HAP-1 (cell line): ENCODE data around the gene RPUSD1.
"Not testable (repeated sequence)": the region's sequence is repeated elsewhere in the genome, so short reads cannot be mapped to it uniquely, and the experiment has no call there.

Source experiments
- DNase-seq, 2 experiments: peaks; one replicate each; pipeline ENCODE4 v3.0.0-alpha.2; 2016 to 2020; ENCODE audit warnings: low spot score in 2 of 2
- H3K27me3 ChIP-seq: fragments of 250-450 bp; sonication (Bioruptor Pico); 2 replicates; pipeline ENCODE4 v1.5.1; 2020; ENCODE audit warnings: low read depth, mild to moderate bottlenecking, moderate library complexity
- H3K36me3 ChIP-seq: fragments of 250-450 bp; sonication (Bioruptor Pico); replicated peaks from 2 replicates; pipeline ENCODE4 v1.5.1; 2020; ENCODE audit warnings: mild to moderate bottlenecking
- H3K4me1 ChIP-seq: fragments of 250-450 bp; sonication (Bioruptor Pico); 2 replicates; pipeline ENCODE4 v1.5.1; 2020; ENCODE audit warnings: mild to moderate bottlenecking
- H3K4me3 ChIP-seq: fragments of 250-450 bp; sonication (Bioruptor Pico); 2 replicates; pipeline ENCODE4 v1.5.1; 2020; ENCODE audit warnings: mild to moderate bottlenecking, moderate library complexity
- H3K9me3 ChIP-seq: fragments of 250-450 bp; sonication (Bioruptor Pico); 2 replicates; pipeline ENCODE4 v1.5.1; 2020; ENCODE audit warnings: mild to moderate bottlenecking, moderate library complexity
- in situ Hi-C: fragments of 300-500 bp; cut with MboI; formaldehyde crosslinking; loops from 3 replicates; pipeline ENCODE4 v1.14.3; 2020; ENCODE audit warnings: low sequenced_read_pairs, inconsistent platforms, mixed read lengths

The RPUSD1 gene

DNA sequence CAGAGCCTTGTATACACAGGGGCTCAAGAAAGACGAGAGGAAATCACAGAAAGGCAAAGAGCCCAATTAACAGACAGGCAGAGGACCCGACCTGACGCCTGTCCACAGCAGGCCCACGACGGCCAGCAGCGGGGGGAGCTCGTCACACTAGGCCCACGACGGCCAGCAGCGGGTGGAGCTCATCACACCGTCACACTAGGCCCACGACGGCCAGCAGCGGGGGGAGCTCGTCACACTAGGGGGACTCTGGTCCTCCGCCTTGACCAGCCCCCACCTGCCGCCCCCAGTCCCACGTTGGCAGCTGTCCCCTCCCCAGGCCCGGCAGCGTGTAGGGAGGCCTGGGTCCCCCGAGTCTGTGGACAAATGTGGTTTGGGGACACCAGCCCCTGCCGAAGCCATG, 36.0 kb upstream of the RPUSD1 start:
- H3K4me3 ChIP-seq, result no peak overlapping the region
- no peaks in the 10 kb centered on the region for H3K36me3 ChIP-seq
- no peak for DNase-seq
- in situ Hi-C loops, result no loop called here
- H3K9me3 ChIP-seq, result no peaks in the 10 kb centered on the region
- no peaks in the 10 kb centered on the region for H3K27me3 ChIP-seq
- H3K4me1 ChIP-seq, result no peaks in the 10 kb centered on the region

DNA sequence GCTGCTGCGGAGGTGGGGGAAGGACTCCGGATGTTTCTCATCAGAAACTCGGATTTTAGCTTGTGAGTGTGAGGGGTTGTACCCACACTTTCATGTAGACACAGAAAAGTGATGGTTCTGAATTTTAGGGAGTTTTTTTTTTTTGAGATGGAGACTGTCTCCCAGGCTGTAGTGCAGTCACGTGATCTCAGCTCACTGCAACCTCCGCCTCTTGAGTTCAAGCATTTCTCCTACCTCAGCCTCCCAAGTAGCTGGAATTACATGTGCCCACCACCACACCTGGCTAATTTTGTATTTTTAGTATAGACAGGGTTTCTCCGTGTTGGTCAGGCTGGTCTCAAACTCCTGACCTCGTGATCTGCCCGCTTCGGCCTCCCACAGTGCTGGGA, 34.7 kb upstream of the RPUSD1 start:
- Histone ChIP-seq H3K27me3 (no peaks in the 10 kb centered on the region), H3K4me3 (no peak overlapping the region), H3K4me1 (no peaks in the 10 kb centered on the region), H3K36me3 (no peaks in the 10 kb centered on the region), H3K9me3 (no peaks in the 10 kb centered on the region)
- DNase-seq, result no peak
- in situ Hi-C loops, result no loop called here

DNA sequence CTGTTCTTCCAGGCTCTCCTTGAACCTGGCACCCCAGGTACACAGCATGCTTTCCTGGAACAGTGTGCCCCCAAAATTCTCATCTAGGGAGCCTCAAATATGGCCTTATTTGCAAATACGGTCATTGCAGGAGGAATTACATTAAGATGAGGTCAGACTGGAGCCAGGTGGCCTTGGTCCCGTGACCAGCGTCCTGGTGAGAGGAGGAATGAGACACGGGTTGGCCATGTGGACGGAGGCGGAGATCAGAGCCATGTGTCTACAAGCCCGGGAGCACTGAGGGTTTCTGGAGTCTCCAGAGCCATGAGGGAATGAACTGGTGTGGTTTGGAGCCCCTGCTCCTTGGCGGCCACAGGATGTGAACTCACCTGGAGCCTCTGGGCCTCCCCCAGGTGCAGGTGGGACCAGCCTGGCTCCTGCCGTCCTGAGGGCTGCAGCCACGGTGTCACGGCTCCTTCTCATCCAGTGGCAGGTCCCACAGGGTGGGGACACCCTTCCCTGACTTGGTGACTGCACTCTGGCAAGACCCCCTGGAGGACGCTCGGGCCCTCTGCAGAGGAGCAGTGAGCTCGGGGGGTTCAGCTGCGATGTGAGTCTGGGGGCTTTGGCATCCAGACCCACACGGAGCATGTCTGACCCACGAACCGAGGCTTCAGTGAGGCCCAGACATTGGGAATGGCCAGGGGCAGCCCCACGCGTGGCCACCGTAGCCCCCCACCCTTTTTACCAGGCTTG, 34.2 kb upstream of the RPUSD1 start:
- in situ Hi-C loops, result no loop called here
- H3K27me3 ChIP-seq, result no peaks in the 10 kb centered on the region
- DNase-seq, result no peak
- H3K9me3 ChIP-seq, result no peaks in the 10 kb centered on the region
- no peaks in the 10 kb centered on the region for H3K36me3 ChIP-seq
- H3K4me1 ChIP-seq, result no peaks in the 10 kb centered on the region
- no peak overlapping the region for H3K4me3 ChIP-seq

DNA sequence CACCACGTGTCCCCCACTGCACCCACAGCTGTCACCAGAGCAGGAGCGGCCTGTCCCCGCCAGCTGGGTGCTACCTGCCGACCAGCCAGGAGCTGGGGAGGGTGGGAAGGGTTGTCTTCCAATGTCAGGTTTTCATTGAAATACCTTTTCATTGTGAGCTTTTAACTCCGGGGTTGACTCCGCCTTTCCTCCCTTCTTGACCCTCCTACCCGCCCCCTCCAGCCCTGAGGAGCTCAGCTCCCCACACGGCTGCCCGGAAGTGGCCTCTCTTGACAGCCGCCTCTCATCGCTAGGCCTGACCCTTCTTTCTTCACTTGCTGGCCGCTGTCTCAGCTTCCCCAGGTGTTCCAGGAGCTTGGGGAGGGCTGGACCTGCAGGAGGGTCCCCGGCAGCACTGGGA, 33.6 kb upstream of the RPUSD1 start:
- in situ Hi-C loops, result no loop called here
- Histone ChIP-seq H3K36me3 (no peaks in the 10 kb centered on the region), H3K9me3 (no peaks in the 10 kb centered on the region), H3K4me3 (no peak overlapping the region), H3K27me3 (no peaks in the 10 kb centered on the region), H3K4me1 (no peaks in the 10 kb centered on the region)
- no peak for DNase-seq

DNA sequence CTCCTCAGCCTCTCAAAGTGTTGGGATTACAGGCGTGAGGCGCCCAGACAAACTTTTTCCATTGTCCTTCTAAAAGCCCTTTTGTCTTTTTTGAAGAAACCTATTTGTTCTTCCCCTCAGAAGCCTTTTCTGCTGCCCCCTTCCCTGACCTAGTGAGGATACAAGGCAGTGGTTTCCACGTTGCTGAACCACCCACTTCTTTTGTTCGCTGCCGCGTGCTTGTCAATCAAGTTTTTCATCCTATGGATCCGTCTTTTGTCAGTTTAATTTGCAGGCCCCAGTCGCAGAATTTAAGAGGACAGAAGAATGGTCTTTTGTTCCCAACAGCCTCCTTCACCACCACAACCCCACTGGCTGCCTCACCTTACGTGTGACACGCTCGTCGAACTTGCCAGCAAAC, 32.6 kb upstream of the RPUSD1 start:
- Histone ChIP-seq H3K9me3 (no peaks in the 10 kb centered on the region), H3K27me3 (no peaks in the 10 kb centered on the region), H3K36me3 (no peaks in the 10 kb centered on the region), H3K4me1 (no peaks in the 10 kb centered on the region), H3K4me3 (no peak overlapping the region)
- no peak for DNase-seq
- in situ Hi-C loops, result no loop called here

DNA sequence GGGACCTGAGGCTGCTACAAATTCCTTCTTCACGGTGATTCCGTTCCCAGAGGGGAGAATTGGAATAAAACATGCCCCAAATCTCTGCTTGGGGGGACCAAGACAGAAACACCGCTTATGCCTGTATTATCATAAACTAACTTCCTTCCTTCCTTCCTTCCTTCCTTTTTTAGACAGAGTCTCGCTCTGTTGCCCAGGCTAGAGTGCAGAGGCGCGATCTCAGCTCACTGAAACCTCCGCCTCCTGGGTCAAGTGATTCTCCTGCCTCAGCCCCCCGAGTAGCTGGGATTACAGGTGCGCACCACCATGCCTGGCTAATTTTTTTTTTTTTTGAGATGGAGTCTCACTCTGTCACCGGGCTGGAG, 31.8 kb upstream of the RPUSD1 start:
- H3K4me3 ChIP-seq, H3K27me3 ChIP-seq, in situ Hi-C loops: not testable (repeated sequence)

DNA sequence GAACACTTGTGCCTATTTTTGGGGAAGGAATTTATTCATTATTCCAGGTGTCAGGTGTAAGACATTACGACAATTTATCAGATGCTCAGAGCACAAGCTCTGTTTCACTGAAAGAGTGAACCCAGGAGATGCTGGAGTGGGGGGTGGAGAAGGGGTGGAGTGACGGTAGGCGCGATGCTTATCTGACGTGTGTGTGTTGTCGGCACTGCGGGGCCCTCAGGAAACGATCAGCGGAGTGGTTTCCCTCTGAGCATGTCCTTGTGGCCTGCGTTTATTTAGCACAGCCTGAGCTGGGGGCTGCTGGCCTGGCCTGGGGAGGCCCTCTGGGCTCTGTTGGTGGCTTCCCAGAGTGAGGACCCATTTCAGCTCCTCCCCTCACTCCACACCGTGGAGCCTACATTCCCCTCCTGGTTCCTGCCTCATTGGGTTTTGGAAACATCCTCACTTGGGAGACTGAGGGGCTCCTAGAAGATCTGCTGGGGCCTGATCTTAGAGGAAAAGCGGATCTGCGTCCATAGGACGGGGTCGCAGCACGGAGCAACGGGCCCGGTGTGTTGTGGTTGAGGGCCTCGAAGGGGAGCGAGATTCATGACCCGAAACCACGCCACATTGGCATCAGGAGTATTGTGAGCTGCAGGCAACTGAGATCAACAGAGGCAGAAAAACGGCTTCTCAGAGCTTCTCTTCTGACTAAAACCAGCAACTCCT, 31.3 kb upstream of the RPUSD1 start:
- Histone ChIP-seq H3K9me3 (no peaks in the 10 kb centered on the region), H3K36me3 (no peaks in the 10 kb centered on the region), H3K4me1 (no peaks in the 10 kb centered on the region), H3K4me3 (no peak overlapping the region), H3K27me3 (no peaks in the 10 kb centered on the region)
- in situ Hi-C loops, result no loop called here
- DNase-seq, result no peak

More for the DNA sequence above, 31.8 kb upstream of the RPUSD1 start:
- not testable (repeated sequence) for H3K9me3 ChIP-seq, H3K4me1 ChIP-seq, H3K36me3 ChIP-seq, DNase-seq

DNA sequence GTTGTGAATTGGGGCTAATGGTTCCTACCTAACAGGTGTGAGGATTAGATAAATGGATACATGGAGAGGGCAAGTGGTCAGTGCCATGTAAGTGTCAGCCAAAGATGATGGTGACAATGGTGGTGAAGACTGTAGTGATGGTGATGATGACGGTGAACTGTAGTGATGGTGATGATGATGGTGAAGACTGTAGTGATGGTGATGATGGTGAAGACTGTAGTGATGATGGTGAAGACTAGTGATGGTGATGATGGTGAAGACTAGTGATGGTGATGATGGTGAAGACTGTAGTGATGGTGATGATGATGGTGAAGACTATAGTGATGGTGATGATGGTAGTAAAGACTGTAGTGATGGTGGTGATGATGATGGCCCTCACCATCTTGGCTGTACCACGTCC, 30.4 kb upstream of the RPUSD1 start:
- no peaks in the 10 kb centered on the region for H3K9me3 ChIP-seq
- no peaks in the 10 kb centered on the region for H3K36me3 ChIP-seq
- peaks cover 3% of the 10 kb centered on the region; the same call in 1 of the 2 replicates for H3K4me1 ChIP-seq
- DNase-seq, result no peak
- no peak overlapping the region for H3K4me3 ChIP-seq
- no peaks in the 10 kb centered on the region for H3K27me3 ChIP-seq
- in situ Hi-C loops, result no loop called here

DNA sequence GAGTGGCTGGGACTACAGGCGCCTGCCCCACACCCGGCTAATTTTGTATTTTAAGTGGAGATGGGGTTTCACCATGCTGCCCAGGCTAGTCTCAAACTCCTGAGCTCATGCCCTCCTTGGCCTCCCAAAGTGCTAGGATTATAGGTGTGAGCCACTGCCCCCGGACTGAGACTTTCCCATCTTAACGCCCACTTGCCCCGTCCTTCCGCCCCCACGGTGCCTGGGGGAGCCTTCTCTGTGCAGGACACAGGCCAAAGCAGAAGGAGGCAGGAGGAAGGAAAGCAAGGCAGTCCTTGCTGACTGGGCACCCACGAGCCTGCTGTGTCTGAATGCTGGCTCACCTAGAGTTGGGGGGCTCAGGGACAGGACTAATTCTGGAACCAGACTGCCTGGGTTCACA, 30.0 kb upstream of the RPUSD1 start:
- peaks cover 5% of the 10 kb centered on the region; the same call in 1 of the 2 replicates for H3K4me1 ChIP-seq
- H3K27me3 ChIP-seq, result no peaks in the 10 kb centered on the region
- no peaks in the 10 kb centered on the region for H3K36me3 ChIP-seq
- DNase-seq, result no peak
- in situ Hi-C loops, result no loop called here
- no peaks in the 10 kb centered on the region for H3K9me3 ChIP-seq
- H3K4me3 ChIP-seq, result no peak overlapping the region

DNA sequence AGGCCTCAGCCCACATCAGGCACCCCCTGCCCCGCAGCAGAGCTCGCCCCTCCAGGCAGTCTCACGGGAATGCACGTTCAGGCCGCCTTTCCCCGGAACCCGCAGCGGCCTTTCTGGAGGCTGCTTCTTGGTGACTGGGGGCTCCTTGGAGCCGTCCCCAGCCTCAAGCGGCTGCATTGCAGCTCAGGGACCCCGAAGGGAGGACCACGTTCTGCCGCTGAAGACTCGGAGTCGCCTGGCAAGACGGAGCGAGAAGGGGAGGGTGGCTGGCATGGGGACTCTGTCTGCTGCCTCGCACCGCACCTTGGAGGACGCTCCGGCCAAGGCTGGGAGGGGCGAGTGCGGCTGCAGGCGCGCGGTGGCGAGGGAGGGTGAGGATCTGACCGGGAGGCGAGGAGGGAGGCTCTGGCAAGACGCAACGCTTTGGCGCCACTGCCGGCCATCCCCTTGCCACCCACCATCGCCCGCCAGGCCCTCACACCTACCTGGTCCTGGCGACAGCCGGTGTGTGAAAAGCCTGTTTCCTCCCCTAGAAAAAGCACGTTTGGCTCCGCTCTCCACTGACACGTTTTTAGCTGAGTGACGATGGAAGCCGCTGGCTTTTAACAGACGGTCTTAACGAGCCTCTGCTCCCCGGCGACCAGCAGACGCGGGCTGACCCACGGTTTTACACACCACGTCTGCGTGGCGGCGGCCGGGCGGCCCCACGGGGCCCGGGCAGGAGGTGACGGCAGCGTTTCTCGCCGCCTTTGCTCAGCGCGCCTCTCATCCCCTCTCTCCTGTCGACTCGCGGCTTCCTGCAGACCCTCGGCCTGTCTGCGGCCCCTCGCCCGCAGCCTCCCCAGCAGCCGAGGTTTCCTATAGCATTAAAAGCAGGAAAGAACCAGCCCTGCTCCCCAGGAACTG, 29.1 kb upstream of the RPUSD1 start:
- H3K36me3 ChIP-seq, result no peaks in the 10 kb centered on the region
- in situ Hi-C loops, result no loop called here
- no peaks in the 10 kb centered on the region for H3K27me3 ChIP-seq
- H3K4me3 ChIP-seq, result no peak overlapping the region
- H3K4me1 ChIP-seq, result peaks cover 5% of the 10 kb centered on the region; the same call in 1 of the 2 replicates
- no peaks in the 10 kb centered on the region for H3K9me3 ChIP-seq
- DNase-seq, result no peak

DNA sequence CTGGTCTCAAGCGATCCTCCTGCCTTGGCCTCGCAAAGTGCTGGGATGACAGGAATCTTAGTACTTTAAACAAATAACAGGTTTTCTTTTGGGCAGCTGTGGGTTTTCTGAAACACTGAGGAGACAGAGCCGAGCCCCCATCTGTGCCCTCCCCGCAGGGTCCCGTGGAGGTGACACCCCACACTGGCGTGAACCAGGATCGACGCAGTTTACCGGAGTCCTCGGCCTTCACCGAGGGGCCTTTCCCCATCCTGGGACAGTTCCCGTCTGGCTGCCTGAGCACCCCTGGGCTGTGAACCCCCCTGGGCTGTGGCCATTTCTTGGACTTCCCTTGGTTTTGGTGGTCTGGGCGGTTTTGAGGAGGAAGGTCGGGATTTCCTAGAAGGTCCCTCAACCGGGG, 27.7 kb upstream of the RPUSD1 start:
- no peaks in the 10 kb centered on the region for H3K36me3 ChIP-seq
- peaks cover 5% of the 10 kb centered on the region; the same call in 1 of the 2 replicates for H3K4me1 ChIP-seq
- H3K27me3 ChIP-seq, result no peaks in the 10 kb centered on the region
- DNase-seq, result no peak
- no peaks in the 10 kb centered on the region for H3K9me3 ChIP-seq
- H3K4me3 ChIP-seq, result no peak overlapping the region
- in situ Hi-C loops, result no loop called here

DNA sequence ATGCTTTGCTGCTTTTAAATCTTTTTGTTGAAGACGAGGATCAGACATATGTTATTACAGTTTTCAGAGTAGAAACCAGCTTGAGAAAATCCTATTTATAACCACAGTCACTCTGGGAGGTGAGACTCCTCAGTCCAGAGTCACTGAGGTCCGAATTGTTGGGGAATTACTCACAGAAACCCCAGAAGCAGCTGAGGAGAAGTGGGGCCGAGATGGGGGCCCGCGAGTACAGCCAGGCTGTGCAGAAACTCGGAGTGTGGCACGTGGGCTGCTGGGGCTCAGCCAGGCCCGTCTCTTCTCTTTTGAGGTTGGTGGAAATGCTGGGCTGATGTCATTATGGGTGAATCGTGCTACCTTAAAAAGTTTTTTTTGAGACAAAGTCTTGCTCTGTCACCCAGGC, 26.8 kb upstream of the RPUSD1 start:
- H3K9me3 ChIP-seq, result no peaks in the 10 kb centered on the region
- no peak overlapping the region for H3K4me3 ChIP-seq
- no peaks in the 10 kb centered on the region for H3K27me3 ChIP-seq
- DNase-seq, result no peak
- in situ Hi-C loops, result no loop called here
- peaks cover 5% of the 10 kb centered on the region; the same call in 1 of the 2 replicates for H3K4me1 ChIP-seq
- no peaks in the 10 kb centered on the region for H3K36me3 ChIP-seq

DNA sequence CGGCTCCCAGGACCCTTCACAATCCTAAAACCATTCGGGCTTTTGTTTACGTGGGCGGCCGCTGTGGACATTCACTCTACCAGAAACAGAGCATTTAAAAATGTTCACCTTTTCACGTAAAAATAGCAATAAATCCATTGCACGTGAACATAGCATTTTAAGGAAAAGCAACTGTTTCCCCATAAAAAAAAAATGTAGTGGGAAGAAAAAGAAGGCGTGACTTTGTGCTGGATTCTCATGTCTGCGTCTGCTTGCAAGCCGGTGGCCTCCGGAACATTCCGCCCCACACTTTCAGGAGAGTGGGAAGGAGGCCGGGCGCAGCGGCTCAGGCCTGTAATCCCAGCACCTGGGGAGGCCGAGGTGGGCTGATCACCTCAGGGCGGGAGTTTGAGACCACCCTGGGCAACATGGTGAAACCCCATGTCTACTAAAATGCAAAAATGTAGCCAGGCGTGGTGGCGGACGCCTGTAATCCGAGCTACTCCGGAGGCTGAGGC, 25.8 kb upstream of the RPUSD1 start:
- in situ Hi-C loops, result no loop called here
- Histone ChIP-seq H3K9me3 (no peaks in the 10 kb centered on the region), H3K27me3 (no peaks in the 10 kb centered on the region), H3K4me3 (no peak overlapping the region), H3K36me3 (no peaks in the 10 kb centered on the region), H3K4me1 (peaks cover 5% of the 10 kb centered on the region; the same call in 1 of the 2 replicates)
- DNase-seq, result no peak
